SK-N-SH treated with all-trans-retinoic acid at 6 μM for 48 hours (cell line): ENCODE results near the gene CDH4.

Source experiments
- ATAC-seq: fragments of 200-7000 bp; cut with Tn5 transposase; 3 replicates; pipeline ENCODE4 v1.9.1; 2020; ENCODE audit warnings: mild to moderate bottlenecking, moderate library complexity
- ARNTL ChIP-seq: fragments of 450-650 bp; formaldehyde crosslinking; IDR thresholded peaks from 2 replicates; pipeline ENCODE4 v1.5.0; 2020; ENCODE audit warnings: low read depth, mild to moderate bottlenecking, moderate library complexity, borderline replicate concordance
- CREB5 ChIP-seq: fragments of 250-450 bp; sonication (Bioruptor Pico); IDR thresholded peaks from 2 replicates; pipeline ENCODE4 v1.5.1; 2020; ENCODE audit warnings: low read depth, mild to moderate bottlenecking, moderate library complexity
- CSDC2 ChIP-seq: fragments of 250-450 bp; sonication (Bioruptor Pico); IDR thresholded peaks from 2 replicates; pipeline ENCODE4 v1.5.0; 2020; ENCODE audit warnings: mild to moderate bottlenecking, moderate library complexity
- CSRNP3 ChIP-seq: fragments of 250-450 bp; sonication (Bioruptor Pico); IDR thresholded peaks from 2 replicates; pipeline ENCODE4 v1.5.1; 2021; ENCODE audit warnings: mild to moderate bottlenecking, moderate library complexity
- ESRRG ChIP-seq: fragments of 250-450 bp; sonication (Bioruptor Pico); IDR thresholded peaks from 2 replicates; pipeline ENCODE4 v1.6.1; 2021; ENCODE audit warnings: mild to moderate bottlenecking
- GLIS3 ChIP-seq: fragments of 250-450 bp; sonication (Bioruptor Pico); IDR thresholded peaks from 2 replicates; pipeline ENCODE4 v1.5.0; 2020; ENCODE audit warnings: mild to moderate bottlenecking, moderate library complexity
- ISL1 ChIP-seq: fragments of 250-450 bp; sonication (Bioruptor Pico); IDR thresholded peaks from 2 replicates; pipeline ENCODE4 v2.1.2; 2022; ENCODE audit warnings: mild to moderate bottlenecking, moderate library complexity
- OSR1 ChIP-seq: fragments of 250-450 bp; sonication (Bioruptor Pico); IDR thresholded peaks from 2 replicates; pipeline ENCODE4 v1.8.0; 2022; ENCODE audit warnings: moderate library complexity, mild to moderate bottlenecking, inconsistent platforms
- POU6F1 ChIP-seq: fragments of 250-450 bp; sonication (Bioruptor Pico); IDR thresholded peaks from 2 replicates; pipeline ENCODE4 v1.8.0; 2021; ENCODE audit warnings: low read depth, mild to moderate bottlenecking, moderate library complexity, borderline replicate concordance
- PPARA ChIP-seq: fragments of 250-450 bp; sonication (Bioruptor Pico); IDR thresholded peaks from 2 replicates; pipeline ENCODE4 v1.5.0; 2020; ENCODE audit warnings: mild to moderate bottlenecking, borderline replicate concordance
- RARB ChIP-seq: fragments of 250-450 bp; sonication (Bioruptor Pico); IDR thresholded peaks from 2 replicates; pipeline ENCODE4 v1.8.0; 2021; ENCODE audit warnings: mild to moderate bottlenecking, moderate library complexity
- TCF4 ChIP-seq: fragments of 250-450 bp; sonication (Bioruptor Pico); IDR thresholded peaks from 2 replicates; pipeline ENCODE4 v1.8.0; 2021; ENCODE audit warnings: mild to moderate bottlenecking, moderate library complexity, borderline replicate concordance
- ZC3H10 ChIP-seq: fragments of 250-450 bp; sonication (Bioruptor Pico); IDR thresholded peaks from 2 replicates; pipeline ENCODE4 v1.5.1; 2021; ENCODE audit warnings: mild to moderate bottlenecking, moderate library complexity
- ZFP3 ChIP-seq: fragments of 250-450 bp; sonication (Bioruptor Pico); IDR thresholded peaks from 2 replicates; pipeline ENCODE4 v1.5.0; 2020; ENCODE audit warnings: mild to moderate bottlenecking, moderate library complexity
- ZFP30 ChIP-seq: fragments of 450-650 bp; formaldehyde crosslinking; IDR thresholded peaks from 2 replicates; pipeline ENCODE4 v1.5.0; 2022; ENCODE audit warnings: mild to moderate bottlenecking, moderate library complexity
- ZNF565 ChIP-seq: fragments of 450-650 bp; formaldehyde crosslinking; conservative IDR thresholded peaks from 2 replicates; pipeline ENCODE4 v1.5.0; 2020; ENCODE audit warnings: low read depth, mild to moderate bottlenecking, moderate library complexity
- ZNF70 ChIP-seq: fragments of 450-650 bp; formaldehyde crosslinking; IDR thresholded peaks from 2 replicates; pipeline ENCODE4 v1.5.0; 2020; ENCODE audit warnings: mild to moderate bottlenecking, moderate library complexity
- ZNF8 ChIP-seq: fragments of 450-650 bp; formaldehyde crosslinking; IDR thresholded peaks from 2 replicates; pipeline ENCODE4 v1.5.0; 2020; ENCODE audit warnings: mild to moderate bottlenecking, moderate library complexity
- TF ChIP-seq, protein P1 (sequence below): fragments of 250-450 bp; sonication (Bioruptor Pico); IDR thresholded peaks from 2 replicates; pipeline ENCODE4 v1.8.0; 2020; ENCODE audit warnings: mild to moderate bottlenecking, moderate library complexity, borderline replicate concordance

The CDH4 gene

DNA sequence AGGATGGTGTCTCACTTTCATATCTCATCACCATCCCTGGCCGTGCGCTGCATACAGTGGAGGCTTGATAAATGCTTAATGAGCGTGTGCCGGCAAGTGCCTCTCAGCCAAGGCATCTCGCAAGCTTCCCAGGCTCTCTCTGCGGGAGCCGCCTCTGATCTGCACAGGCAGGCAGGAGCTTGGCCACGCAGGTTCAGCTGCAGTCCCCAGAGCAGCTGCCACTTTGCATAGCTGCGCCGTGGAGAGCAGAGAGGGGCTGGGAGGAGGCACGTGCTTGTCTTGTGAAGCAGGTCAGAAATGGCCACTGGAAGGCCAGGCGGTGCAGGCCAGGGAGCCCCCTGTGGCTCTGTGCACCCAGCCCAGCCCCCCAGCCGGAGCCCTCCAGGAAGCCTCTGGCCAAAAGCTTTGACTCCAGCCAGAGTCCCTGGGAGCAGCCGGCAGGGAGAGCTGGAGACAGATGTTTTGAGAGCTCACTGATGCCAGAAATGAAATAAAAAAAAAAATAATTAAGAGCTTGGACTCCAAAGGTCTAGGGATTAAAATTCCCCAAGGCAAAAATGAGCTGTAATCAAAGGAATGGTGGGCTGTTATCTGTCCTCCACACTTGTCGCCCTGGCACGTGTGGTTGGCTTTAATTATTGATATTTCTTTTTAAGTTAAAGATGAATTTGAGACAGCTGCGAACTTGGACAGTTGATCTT, 377.0 kb downstream of the CDH4 start:
- no peak; the same call in 2 of the 3 replicates for ATAC-seq
- TF ChIP-seq RARB (CRISPR knock-in tag) = no peak
- no peak for TF ChIP-seq CSRNP3 (CRISPR knock-in tag)
- TF ChIP-seq ARNTL = no peak
- no peak for TF ChIP-seq ZFP30 (CRISPR knock-in tag)
- no peak for TF ChIP-seq OSR1 (CRISPR knock-in tag)
- TF ChIP-seq ZNF565 (CRISPR knock-in tag) = no peak
- no peak for TF ChIP-seq TCF4 (CRISPR knock-in tag)
- TF ChIP-seq GLIS3 (CRISPR knock-in tag) = no peak

DNA sequence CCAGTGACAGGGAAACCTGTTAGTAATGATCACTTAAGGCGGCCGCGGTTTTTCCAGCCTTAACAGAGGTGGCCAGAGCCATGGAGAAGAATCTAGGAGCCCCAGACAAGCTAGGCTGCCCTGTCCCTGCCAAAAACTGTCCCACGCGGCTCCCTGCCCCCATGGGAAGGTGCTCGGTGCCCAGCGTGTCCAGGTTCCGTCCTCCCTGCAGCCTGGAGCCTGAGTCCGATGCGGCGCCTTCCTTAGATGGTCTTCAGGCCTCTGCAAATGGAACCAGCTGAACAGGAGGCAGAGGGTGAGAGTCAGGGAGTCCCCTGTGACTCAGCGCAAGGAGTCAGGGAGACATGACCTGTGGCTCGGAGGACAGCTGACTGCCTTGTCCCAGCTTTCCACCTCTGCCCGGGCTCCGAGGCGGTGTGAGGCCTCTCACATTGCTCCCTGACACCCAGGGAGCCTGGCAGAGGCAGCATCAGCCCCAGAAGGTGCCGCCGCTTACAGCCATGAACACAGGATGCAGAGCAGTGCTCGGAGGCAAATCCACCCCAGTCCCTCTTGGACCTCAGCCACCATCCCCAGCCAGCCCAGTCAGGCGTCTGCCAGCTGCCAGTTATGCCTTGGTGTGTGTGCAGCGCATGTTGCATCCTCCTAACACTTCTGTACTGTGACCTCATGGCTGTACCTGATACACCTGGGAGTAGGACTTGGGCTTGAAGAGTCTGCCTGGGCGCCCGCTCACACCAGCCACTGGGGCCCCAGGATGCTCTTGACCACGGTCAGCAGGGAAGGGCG, 377.7 kb downstream of the CDH4 start:
- no peak; the same call in 2 of the 3 replicates for ATAC-seq
- TF ChIP-seq ZNF8 (CRISPR knock-in tag) = no peak
- TF ChIP-seq ZNF70 (CRISPR knock-in tag) = no peak
- TF ChIP-seq POU6F1 (CRISPR knock-in tag) = no peak
- TF ChIP-seq RARB (CRISPR knock-in tag) = no peak
- TF ChIP-seq ISL1 (CRISPR knock-in tag) = no peak
- TF ChIP-seq, protein P1, sequence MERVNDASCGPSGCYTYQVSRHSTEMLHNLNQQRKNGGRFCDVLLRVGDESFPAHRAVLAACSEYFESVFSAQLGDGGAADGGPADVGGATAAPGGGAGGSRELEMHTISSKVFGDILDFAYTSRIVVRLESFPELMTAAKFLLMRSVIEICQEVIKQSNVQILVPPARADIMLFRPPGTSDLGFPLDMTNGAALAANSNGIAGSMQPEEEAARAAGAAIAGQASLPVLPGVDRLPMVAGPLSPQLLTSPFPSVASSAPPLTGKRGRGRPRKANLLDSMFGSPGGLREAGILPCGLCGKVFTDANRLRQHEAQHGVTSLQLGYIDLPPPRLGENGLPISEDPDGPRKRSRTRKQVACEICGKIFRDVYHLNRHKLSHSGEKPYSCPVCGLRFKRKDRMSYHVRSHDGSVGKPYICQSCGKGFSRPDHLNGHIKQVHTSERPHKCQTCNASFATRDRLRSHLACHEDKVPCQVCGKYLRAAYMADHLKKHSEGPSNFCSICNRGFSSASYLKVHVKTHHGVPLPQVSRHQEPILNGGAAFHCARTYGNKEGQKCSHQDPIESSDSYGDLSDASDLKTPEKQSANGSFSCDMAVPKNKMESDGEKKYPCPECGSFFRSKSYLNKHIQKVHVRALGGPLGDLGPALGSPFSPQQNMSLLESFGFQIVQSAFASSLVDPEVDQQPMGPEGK (CRISPR knock-in tag) = no peak
- TF ChIP-seq CREB5 (CRISPR knock-in tag) = no peak
- no peak for TF ChIP-seq ZFP3 (CRISPR knock-in tag)
- no peak for TF ChIP-seq ARNTL
- no peak for TF ChIP-seq GLIS3 (CRISPR knock-in tag)
- TF ChIP-seq PPARA (CRISPR knock-in tag) = no peak
- TF ChIP-seq ESRRG (CRISPR knock-in tag) = no peak
- TF ChIP-seq CSDC2 (CRISPR knock-in tag) = no peak
- no peak for TF ChIP-seq OSR1 (CRISPR knock-in tag)
- TF ChIP-seq ZNF565 (CRISPR knock-in tag) = no peak

DNA sequence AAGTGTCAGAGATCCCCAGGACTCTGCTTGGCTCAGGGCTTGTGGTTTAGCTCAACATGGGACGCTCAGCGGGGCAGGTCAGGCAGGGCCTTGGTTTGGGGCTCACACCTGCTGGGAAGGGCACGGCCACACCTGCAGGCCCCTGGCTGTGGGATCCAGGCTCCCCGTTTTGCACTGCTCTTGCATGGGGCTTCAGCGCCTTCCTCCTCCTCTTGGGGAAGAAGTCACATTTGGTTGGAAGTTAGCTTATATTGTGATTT, 378.3 kb downstream of the CDH4 start:
- no peak for ATAC-seq
- TF ChIP-seq, protein P1 (CRISPR knock-in tag) = no peak
- TF ChIP-seq ZNF70 (CRISPR knock-in tag) (no peak), ZC3H10 (CRISPR knock-in tag) (no peak), CSRNP3 (CRISPR knock-in tag) (no peak), ZFP30 (CRISPR knock-in tag) (no peak), ARNTL (no peak), POU6F1 (CRISPR knock-in tag) (no peak)
